Fibroblast of the aortic adventitia (primary cell): ENCODE results near the gene GUF1. TPM values are rescaled to one million over a fixed set of nuclear protein-coding genes. Genes with fewer than 3 reads are reported as not detected.

Experiments
- DNase-seq: peaks from one replicate; pipeline ENCODE4 v3.0.0-alpha.2; 2010; ENCODE audit warnings: low read depth
- H3K4me3 ChIP-seq: 2 replicates; pipeline ENCODE4 v1.5.1; 2011; ENCODE audit warnings: low read depth, mild to moderate bottlenecking, control low read depth, low read length, moderate library complexity
- total RNA-seq: library from RNA; depleted of rRNA; stranded (reverse); fragments of >200 nt; gene quantifications from 2 replicates; pipeline ENCODE4 v1.2.3, GENCODE V29; 2012; ENCODE audit warnings: low replicate concordance
- TF ChIP-seq, protein P1 (sequence below): IDR thresholded peaks from 2 replicates; pipeline ENCODE4 v1.5.1; 2011; ENCODE audit warnings: mild to moderate bottlenecking, low read length, control low read depth, inconsistent platforms; ENCODE audit not compliant: insufficient read depth

Gene GUF1
- total RNA-seq, 1 donor = 21.9 TPM

DNA sequence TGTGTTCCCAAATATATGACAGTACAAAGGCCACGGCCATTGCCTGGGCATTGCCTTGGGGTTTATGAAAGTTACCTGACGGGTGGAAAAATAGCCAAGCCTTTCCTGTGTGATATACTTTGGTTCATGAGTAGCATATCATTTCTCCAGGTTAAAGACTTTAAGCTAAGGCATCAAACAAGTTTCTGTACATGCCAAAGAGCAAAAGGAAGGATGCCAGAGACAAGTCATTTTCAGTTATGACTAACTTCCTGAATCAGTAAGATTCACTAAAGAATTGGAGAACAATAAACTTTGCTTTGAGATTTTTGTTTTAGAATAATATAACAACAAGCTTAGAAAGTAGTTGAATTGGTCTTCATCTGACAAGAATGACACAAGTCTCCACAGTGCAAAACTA, 9.7 kb upstream of the GUF1 start:
- DNase-seq = peak; percentile 10
- no peak overlapping the region for H3K4me3 ChIP-seq
- TF ChIP-seq, protein P1, sequence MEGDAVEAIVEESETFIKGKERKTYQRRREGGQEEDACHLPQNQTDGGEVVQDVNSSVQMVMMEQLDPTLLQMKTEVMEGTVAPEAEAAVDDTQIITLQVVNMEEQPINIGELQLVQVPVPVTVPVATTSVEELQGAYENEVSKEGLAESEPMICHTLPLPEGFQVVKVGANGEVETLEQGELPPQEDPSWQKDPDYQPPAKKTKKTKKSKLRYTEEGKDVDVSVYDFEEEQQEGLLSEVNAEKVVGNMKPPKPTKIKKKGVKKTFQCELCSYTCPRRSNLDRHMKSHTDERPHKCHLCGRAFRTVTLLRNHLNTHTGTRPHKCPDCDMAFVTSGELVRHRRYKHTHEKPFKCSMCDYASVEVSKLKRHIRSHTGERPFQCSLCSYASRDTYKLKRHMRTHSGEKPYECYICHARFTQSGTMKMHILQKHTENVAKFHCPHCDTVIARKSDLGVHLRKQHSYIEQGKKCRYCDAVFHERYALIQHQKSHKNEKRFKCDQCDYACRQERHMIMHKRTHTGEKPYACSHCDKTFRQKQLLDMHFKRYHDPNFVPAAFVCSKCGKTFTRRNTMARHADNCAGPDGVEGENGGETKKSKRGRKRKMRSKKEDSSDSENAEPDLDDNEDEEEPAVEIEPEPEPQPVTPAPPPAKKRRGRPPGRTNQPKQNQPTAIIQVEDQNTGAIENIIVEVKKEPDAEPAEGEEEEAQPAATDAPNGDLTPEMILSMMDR = no peak

DNA sequence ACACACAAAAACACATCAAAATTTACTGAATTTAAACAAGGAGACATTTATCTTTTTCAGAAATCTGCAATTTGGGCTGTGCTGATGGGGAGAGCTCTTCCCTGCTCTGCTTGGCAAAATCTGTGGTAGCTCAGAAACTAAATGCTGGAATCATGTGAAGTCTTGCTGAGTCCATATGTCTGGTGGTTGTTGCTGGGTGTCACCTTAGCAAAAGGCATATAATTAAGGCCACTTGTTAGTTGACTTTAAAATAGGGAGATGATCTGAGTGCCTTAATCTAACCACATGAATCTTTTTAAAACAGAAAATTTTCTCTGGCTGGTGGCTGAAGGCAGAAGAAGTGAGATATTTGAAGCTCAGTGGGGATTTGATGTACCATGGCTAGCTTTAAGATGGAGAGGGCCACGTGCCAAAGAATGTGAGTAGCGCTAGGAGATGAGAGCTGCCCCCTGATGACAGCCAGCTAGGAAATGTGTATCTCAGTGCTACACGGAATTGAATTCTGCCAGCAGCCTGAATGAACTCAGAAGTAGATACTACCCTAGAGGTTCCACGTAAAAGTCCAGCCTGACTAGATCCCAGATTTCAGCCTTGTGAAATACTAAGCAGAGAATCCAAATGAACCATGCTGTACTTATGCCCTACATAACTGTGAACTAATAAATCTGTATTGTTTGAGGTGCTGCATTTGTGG, 7.6 kb upstream of the GUF1 start:
- TF ChIP-seq, protein P1 = no peak

DNA sequence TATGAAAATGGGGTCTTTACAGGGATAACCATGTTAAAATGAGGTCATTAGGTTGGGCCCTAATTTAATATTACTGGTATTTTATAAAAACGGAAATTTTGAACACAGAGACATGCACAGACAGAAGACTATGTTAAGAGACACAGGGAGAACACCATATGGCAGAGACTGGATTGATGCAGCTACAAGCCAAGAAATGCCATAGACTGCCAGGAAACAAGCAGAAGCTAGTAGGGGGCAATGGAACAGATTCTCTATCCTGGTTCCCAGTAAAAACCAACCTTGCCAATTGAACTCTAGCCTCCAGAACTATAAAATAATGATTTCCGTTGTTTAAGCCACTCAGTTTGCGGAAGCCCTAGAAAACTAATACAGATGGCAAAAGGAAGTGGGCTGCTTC, 6.6 kb upstream of the GUF1 start:
- TF ChIP-seq, protein P1 = no peak
- no peak overlapping the region for H3K4me3 ChIP-seq
- no peak for DNase-seq

More for the DNA sequence above, 7.6 kb upstream of the GUF1 start:
- no peak overlapping the region for H3K4me3 ChIP-seq
- DNase-seq = no peak

DNA sequence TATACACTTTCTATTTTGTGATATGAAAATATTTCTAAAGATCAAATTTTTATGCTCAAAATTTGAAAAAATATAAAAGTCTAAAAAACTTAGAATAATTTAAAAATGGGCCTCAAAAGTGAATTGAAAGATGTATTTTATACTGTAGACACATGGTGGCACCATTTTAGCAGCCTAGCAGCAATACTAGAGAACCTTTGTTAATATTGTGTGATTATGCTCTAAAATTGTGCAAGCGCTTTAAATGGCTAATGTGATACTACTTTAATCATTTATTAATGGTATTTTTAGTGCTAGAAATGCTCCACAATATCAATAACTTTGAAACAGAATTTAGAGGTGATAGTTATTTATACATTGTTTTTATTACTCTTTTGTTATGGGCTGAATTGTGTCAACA, 3.7 kb upstream of the GUF1 start:
- DNase-seq = peak; percentile 4
- TF ChIP-seq, protein P1 = peak; percentile 15
- no peak overlapping the region for H3K4me3 ChIP-seq

DNA sequence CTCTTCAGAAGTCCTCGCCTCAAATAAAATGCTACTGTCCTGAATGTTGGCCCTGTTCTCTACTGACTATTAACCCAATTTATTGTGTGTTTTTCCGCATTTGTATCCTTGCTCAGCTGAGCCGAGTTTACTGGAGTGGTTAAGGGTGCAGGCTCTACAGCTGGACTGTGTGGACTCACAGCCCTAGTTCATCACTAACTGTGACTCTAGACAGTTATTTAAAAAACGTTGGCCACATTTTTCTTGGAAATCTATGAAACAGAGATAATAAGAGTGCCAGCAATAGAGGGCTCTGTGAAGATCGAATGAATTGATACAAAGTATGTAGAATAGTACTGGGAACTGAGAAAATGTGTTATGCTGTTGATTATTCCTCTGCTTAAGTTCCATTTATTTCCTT, 2.9 kb upstream of the GUF1 start:
- TF ChIP-seq, protein P1 = no peak
- H3K4me3 ChIP-seq = no peak overlapping the region
- DNase-seq = no peak

DNA sequence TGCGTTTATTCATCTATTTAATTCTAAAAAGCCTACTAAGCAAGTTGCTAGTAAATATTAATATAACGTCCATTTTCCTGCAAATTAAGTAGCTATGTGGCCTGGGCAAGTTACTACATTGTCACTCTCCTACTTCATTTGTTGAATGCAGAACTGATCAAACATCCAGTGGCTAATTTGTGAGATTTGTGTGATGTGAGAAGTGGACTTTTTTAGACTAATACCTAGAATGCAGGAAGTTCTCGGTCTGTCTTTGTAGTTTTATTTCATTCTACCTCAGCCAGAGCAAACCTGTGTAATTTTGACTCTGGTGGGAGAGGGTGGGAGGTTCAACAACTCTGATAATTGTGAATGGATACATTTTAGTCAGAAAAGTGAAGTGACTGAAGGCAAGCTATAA, 840 bp downstream of the GUF1 start:
- no peak for DNase-seq

More for the DNA sequence above, 840 bp downstream of the GUF1 start:
- TF ChIP-seq, protein P1 = no peak
- H3K4me3 ChIP-seq = peak overlapping the region; percentile 94
